Measurements from ENCODE around the gene NRXN3. TPM values are rescaled to one million over a fixed set of nuclear protein-coding genes. Genes with fewer than 3 reads are reported as not detected.

Gene NRXN3
- total and polyA plus RNA-seq, 2 of the 13 experiments (the other 11 are each of a cell fraction or from before 2014, with no cell fraction given), result 0.03 TPM; not detected in 1

- Histone ChIP-seq H3K27me3 (ENCODE audit: control insufficient read depth in 1 of 2, insufficient read depth in 2 of 2, low read length in 2 of 2) (peaks cover 0 to 3% of the 10 kb centered on the region in 2 experiments; a peak in 1 of 5 replicates), H3K4me2 (ENCODE audit: low read depth, low read length) (no peak overlapping the region), H3K27ac (ENCODE audit: extremely low read length, insufficient read depth, low read length) (no peak overlapping the region), H3K79me2 (ENCODE audit: insufficient read depth, low read length) (no peaks in the 10 kb centered on the region), H2AFZ (ENCODE audit: low read length) (no peak overlapping the region), H3K4me1 (ENCODE audit: insufficient read depth, low read length) (no peaks in the 10 kb centered on the region), H3K9me3 (ENCODE audit: low read length) (no peaks in the 10 kb centered on the region), H3K9ac (ENCODE audit: insufficient read depth, low read depth, low read length) (no peak overlapping the region), H3K36me3 (replicated peaks in 1 of 2; ENCODE audit: control insufficient read depth in 1 of 2, insufficient read depth in 2 of 2, low read length in 2 of 2) (no peaks in the 10 kb centered on the region), H3K4me3 (replicated peaks in 1 of 3; ENCODE audit: insufficient read depth in 1 of 3, low read depth in 2 of 3, low read length in 3 of 3) (no peak overlapping the region), H4K20me1 (ENCODE audit: insufficient read depth, low read length) (no peaks in the 10 kb centered on the region)
- BruUV-seq (replicated peaks), result no TSS peak
- whole genome bisulfite sequencing (ENCODE audit: low lambda C conversion rate), result 7% methylated on average over 6 of the region's 6 CpGs
- TF ChIP-seq SP1 (IDR thresholded peaks at IDR 0.05), result no peak
- TF ChIP-seq SP1 (CRISPR knock-in tag; IDR thresholded peaks at IDR 0.05), result no peak
- no peak for TF ChIP-seq ZNF451 (CRISPR knock-in tag; IDR thresholded peaks at IDR 0.05)
- no peak for TF ChIP-seq ZNF597 (CRISPR knock-in tag; IDR thresholded peaks at IDR 0.05)
- TF ChIP-seq MAFF (IDR thresholded peaks at IDR 0.05; ENCODE audit: low read depth, low read length), result no peak
- TF ChIP-seq NR2F6 (IDR thresholded peaks at IDR 0.05), result no peak
- no peak for TF ChIP-seq NR2F6 (CRISPR knock-in tag; IDR thresholded peaks at IDR 0.05)
- TF ChIP-seq ZNF276 (CRISPR knock-in tag; IDR thresholded peaks at IDR 0.05; ENCODE audit: low read depth), result no peak
- no peak for TF ChIP-seq NFE2 (CRISPR knock-in tag; IDR thresholded peaks at IDR 0.05)
- no peak for TF ChIP-seq ZNF224 (CRISPR knock-in tag; IDR thresholded peaks at IDR 0.05)
- TF ChIP-seq PRMT3 (CRISPR knock-in tag; IDR thresholded peaks at IDR 0.05; ENCODE audit: borderline replicate concordance, low read depth), result no peak
- TF ChIP-seq TOE1 (CRISPR knock-in tag; IDR thresholded peaks at IDR 0.05), result no peak
- no peak for TF ChIP-seq ZNF432 (CRISPR knock-in tag; IDR thresholded peaks at IDR 0.05; ENCODE audit: borderline replicate concordance)
- TF ChIP-seq SIN3A (IDR thresholded peaks at IDR 0.05; ENCODE audit: borderline replicate concordance, low read depth, low read length), result no peak
- FAIRE-seq (no peak), ATAC-seq (no peak), DNase-seq (ENCODE audit: low spot score) (no peak)
- intact Hi-C loops (cut with micrococcal nuclease; ENCODE audit: unreplicated experiment) (no loop called here), in situ Hi-C loops (cut with HindIII; ENCODE audit: extremely low pct_ligation_motif_present, low pct_unique_long_range_greater_than_20kb) (no loop called here)
- ChIA-PET CTCF (ENCODE audit: low intra/inter-chr PET ratio, low total read pairs) (no interaction called here), POLR2A (no interaction called here)
Measured at GRCh38 chr14:78345131-78345744, 175.1 kb downstream of the NRXN3 start.

Data from HepG2 (cell line).